Stimulated activated CD4-positive, alpha-beta T cell treated with anti-CD3 and anti-CD28 coated beads, Interleukin-1b, Interleukin-23, amount 100 ng/mL, for 4 hours (primary cell): ENCODE results near the gene FBXO31.

Source experiments
- DNase-seq, 2 donors: peaks; one replicate each; pipeline ENCODE4 v3.0.0-alpha.2; 2020; ENCODE audit warnings: low read depth in 2 of 2

The FBXO31 gene

GRCh38 chr16:87329436-87330256 lies 53.9 kb downstream of the FBXO31 start:
- DNase-seq = no peak

- no peak for DNase-seq
These were observed 54.7 kb downstream of the FBXO31 start for GRCh38 chr16:87328846-87329245.

- DNase-seq = no peak
These were observed 55.6 kb downstream of the FBXO31 start for GRCh38 chr16:87327798-87328495.

GRCh38 chr16:87326151-87326571 lies 57.4 kb downstream of the FBXO31 start:
- no peak for DNase-seq

- DNase-seq = no peak
These were observed 58.1 kb downstream of the FBXO31 start for GRCh38 chr16:87325423-87325858.

- DNase-seq = peak; percentile 23 to 34
These were observed 58.9 kb downstream of the FBXO31 start for GRCh38 chr16:87324411-87325275.

- DNase-seq = no peak
These were observed 59.7 kb downstream of the FBXO31 start for GRCh38 chr16:87323727-87324410.

GRCh38 chr16:87322833-87323726 lies 60.5 kb downstream of the FBXO31 start:
- no peak for DNase-seq

- no peak for DNase-seq
These were observed 61.2 kb downstream of the FBXO31 start for GRCh38 chr16:87322360-87322759.

GRCh38 chr16:87321336-87322107 lies 62.1 kb downstream of the FBXO31 start:
- DNase-seq = no peak

- DNase-seq = no peak
These were observed 62.9 kb downstream of the FBXO31 start for GRCh38 chr16:87320510-87321227.

- DNase-seq = no peak
These were observed 63.5 kb downstream of the FBXO31 start for GRCh38 chr16:87319997-87320491.

GRCh38 chr16:87319011-87319410 lies 64.6 kb downstream of the FBXO31 start:
- no peak for DNase-seq

- DNase-seq = peak in 1 of 2 donors; percentile 12
These were observed 65.6 kb downstream of the FBXO31 start for GRCh38 chr16:87317750-87318644.

- peak; percentile 91 to 98 for DNase-seq
These were observed 66.4 kb downstream of the FBXO31 start, which contains the start of gene C16orf95 for GRCh38 chr16:87316923-87317749. Gene C16orf95 (minus strand): TSS chr16:87317392. CDS start chr16:87317242, 150 bp downstream.

GRCh38 chr16:87316450-87316922 lies 67.1 kb downstream of the FBXO31 start:
- no peak for DNase-seq
